GM12874 (cell line): Measurements from ENCODE around the gene FBXO42.

Source experiments
- TF ChIP-seq, protein P1 (sequence below): IDR thresholded peaks from 2 replicates; pipeline ENCODE4 v1.5.1; 2011; ENCODE audit warnings: low read depth, mild to moderate bottlenecking, control low read depth, low read length, moderate library complexity; ENCODE audit not compliant: insufficient read depth

The FBXO42 gene

DNA sequence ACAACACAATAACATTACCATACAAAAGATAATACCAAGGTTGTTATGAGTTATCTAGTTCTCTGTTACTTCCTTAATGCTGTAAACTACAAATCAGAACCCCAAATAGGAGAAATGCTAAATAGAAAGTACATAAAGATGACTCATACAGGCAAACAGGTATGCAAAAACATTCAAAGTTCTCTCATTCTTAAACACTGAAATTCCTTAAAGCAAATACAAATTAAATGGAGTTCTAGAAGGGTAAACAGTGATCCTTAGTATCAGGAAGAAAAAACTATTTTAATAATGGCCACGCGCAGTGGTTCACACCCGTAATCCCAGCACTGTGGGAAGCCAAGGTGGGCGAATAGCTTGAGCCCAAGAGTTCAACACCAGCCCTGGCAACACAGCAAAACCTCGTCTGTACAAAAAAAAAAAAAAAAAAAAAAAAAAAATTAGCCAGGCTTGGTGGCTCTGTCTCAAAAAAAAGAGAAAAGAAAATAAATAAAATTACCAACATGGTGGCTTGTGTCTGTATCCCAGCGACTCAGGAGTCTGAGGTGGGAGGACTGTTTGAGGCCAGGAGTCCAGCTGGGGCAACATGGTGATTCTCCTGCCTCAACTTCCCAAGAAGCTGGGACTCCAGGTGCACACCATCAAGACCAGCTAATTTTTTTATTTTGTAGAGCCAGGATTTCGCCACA, 17.5 kb downstream of the FBXO42 start:
- TF ChIP-seq, protein P1, sequence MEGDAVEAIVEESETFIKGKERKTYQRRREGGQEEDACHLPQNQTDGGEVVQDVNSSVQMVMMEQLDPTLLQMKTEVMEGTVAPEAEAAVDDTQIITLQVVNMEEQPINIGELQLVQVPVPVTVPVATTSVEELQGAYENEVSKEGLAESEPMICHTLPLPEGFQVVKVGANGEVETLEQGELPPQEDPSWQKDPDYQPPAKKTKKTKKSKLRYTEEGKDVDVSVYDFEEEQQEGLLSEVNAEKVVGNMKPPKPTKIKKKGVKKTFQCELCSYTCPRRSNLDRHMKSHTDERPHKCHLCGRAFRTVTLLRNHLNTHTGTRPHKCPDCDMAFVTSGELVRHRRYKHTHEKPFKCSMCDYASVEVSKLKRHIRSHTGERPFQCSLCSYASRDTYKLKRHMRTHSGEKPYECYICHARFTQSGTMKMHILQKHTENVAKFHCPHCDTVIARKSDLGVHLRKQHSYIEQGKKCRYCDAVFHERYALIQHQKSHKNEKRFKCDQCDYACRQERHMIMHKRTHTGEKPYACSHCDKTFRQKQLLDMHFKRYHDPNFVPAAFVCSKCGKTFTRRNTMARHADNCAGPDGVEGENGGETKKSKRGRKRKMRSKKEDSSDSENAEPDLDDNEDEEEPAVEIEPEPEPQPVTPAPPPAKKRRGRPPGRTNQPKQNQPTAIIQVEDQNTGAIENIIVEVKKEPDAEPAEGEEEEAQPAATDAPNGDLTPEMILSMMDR: no peak

DNA sequence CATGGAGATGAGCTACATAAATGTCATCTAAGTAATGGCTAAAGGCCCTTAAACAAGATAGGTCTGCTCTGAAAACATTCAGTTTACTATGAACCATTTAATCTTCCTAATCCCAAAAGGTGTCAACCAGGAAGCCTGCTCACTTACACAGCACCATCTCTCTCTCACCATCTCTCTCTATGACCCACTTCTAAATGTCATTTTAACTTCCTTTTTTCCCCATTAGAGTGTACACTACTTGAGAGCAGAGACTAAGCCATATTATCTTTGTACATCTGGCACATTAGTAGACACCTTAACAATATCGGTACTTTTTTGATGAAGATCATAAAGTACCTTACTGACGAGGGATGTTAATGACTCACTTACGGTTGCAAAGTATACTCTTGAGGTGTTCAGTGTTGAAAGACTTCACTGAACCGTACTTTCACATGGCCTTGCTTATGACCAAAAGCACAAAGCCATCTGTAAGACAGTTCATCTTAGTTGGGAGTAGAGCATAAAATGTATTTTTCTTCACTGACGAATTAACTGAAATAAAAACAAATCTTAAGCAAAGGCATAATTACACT, 25.4 kb downstream of the FBXO42 start:
- TF ChIP-seq, protein P1: no peak

DNA sequence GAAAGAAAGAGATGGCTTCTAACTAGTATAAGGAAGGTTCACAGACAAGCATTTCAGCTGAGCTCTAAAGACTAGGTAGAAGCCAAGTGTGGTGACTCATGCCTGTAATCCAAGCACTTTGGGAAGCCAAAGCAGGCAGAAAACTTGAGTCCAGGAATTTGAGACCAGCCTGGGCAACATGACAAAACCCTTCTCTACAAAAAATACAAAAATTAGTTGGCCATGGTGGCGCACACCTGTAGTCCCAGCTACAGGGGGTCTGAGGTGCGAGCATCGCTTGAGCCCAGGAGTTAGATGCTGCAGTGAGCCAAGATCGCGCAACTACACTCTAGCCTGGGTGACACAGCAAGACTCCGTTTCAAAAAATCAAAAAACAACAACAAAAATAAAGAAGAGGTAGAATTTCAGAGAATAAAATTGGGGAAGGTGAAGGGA, 27.8 kb downstream of the FBXO42 start:
- TF ChIP-seq, protein P1: no peak

DNA sequence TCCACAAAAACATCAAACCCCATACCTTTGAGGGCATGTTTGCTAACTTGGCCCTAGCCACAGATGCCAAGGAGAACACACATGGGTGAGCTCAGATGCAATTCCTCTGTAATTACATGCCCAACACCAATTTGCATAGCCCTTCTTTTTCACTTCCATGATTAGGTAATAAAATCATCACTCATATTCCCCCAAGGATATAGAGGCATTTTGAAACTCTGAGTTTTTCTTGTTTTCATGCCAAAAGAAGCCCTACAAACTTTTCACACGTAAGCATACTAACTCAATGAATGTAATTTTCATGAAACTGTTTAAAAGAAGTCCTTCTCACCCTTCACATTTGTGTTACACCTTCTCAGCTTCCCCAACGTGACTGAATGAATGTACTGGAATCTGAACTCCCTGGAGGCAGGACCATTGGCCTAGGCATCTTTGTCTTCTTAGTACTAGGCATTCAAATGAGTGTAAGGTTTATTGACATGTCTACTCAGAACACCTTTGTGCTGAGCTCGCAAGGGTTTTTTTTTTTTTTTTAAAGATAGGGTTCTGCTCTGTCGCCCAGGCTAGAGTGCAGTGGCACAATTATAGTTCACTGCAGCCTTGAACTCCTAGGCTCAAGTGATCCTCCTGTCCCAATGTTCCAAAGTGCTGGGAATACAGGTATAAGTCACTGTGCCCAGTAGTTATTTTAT, 31.0 kb downstream of the FBXO42 start:
- TF ChIP-seq, protein P1: no peak

DNA sequence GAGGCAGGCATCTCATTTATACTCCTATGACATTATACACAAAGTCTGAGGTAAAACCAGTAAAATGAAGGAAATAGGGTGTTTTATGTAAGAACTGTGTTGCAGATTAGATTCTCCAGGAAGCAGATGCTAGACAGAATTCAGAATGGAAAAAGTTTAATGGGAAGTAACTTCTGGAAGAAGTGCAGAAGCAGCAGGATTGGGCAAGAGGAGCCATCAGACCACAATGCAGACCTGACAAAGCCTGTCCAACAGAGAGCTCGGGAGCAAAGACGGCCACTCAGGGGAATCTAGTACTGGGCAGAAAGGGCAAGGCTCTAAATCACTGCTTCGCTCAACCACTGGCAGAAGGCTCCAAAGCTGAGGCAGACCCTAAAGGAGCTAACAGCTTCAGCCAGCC, 33.7 kb downstream of the FBXO42 start:
- TF ChIP-seq, protein P1: no peak

DNA sequence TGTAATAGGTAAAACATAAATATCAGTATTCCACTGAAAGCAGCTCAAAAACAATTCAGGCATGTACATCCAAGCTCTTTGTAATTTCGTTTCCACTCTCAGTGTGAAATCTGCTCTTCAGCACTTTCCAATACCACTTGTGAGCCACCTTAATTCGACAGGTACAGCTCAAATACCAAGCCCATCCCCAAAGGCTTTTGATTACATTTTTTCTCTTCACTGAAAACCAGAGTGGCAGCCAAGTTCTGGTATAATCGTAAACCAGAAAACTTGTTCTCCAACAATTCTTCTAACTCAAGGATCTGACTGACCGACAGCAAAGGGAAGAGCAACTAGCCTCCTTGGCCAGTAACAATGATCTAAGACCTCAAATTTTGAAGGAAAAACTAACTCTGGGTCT, 36.8 kb downstream of the FBXO42 start:
- TF ChIP-seq, protein P1: no peak

DNA sequence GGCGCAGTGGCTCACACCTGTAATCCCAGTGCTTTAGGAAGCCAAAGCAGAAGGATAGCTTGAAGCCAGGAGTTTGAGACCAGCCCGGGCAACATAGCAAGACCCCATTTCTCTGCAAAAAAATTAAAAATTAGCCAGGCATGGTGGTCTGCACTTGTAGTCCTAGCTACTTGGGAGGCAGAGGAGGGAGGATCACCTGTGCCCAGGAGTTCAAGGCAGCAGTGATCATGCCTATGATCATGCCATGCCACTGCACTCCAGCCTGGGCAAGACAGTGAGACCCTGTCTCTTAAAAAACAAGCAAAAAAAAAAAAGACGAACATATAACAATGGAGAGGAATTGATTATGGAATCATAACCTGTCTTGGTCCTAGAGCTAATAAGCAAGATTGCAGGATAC, 45.1 kb downstream of the FBXO42 start:
- TF ChIP-seq, protein P1: no peak
